ENCODE results near the gene LHFPL6.

LHFPL6 gene

GRCh38 chr13:39577838-39578491 is 25.0 kb downstream of the LHFPL6 start:
- TF ChIP-seq CTCF (IDR thresholded peaks at IDR 0.05), result no peak
- H3K27me3 ChIP-seq, result no peaks in the 10 kb centered on the region

GRCh38 chr13:39577203-39577602 is 25.8 kb downstream of the LHFPL6 start:
- Histone ChIP-seq H3K27ac (no peak overlapping the region), H3K9me3 (no peaks in the 10 kb centered on the region), H3K4me3 (ENCODE audit: low read depth in 1 of 2, low read length in 1 of 2) (no peak overlapping the region), H3K27me3 (no peaks in the 10 kb centered on the region), H3K4me1 (ENCODE audit: control insufficient read depth in 1 of 2, insufficient read depth in 1 of 2, low read depth in 1 of 2, low read length in 1 of 2) (no peaks in the 10 kb centered on the region), H3K36me3 (no peaks in the 10 kb centered on the region)
- no peak for TF ChIP-seq CTCF (IDR thresholded peaks at IDR 0.05)

More at GRCh38 chr13:39577838-39578491, 25.0 kb downstream of the LHFPL6 start:
- Histone ChIP-seq H3K4me3 (ENCODE audit: low read depth in 1 of 2, low read length in 1 of 2) (no peak overlapping the region), H3K27ac (no peak overlapping the region), H3K36me3 (no peaks in the 10 kb centered on the region), H3K9me3 (no peaks in the 10 kb centered on the region), H3K4me1 (ENCODE audit: control insufficient read depth in 1 of 2, insufficient read depth in 1 of 2, low read depth in 1 of 2, low read length in 1 of 2) (no peaks in the 10 kb centered on the region)

- Histone ChIP-seq H3K4me1 (ENCODE audit: control insufficient read depth in 1 of 2, insufficient read depth in 1 of 2, low read depth in 1 of 2, low read length in 1 of 2) (no peaks in the 10 kb centered on the region), H3K36me3 (no peaks in the 10 kb centered on the region), H3K27me3 (no peaks in the 10 kb centered on the region), H3K27ac (no peak overlapping the region), H3K4me3 (ENCODE audit: low read depth in 1 of 2, low read length in 1 of 2) (no peak overlapping the region), H3K9me3 (no peaks in the 10 kb centered on the region)
- no peak for TF ChIP-seq CTCF (IDR thresholded peaks at IDR 0.05)
Observed at GRCh38 chr13:39575641-39576238, 27.3 kb downstream of the LHFPL6 start.

- Histone ChIP-seq H3K36me3 (no peaks in the 10 kb centered on the region), H3K4me1 (ENCODE audit: control insufficient read depth in 1 of 2, insufficient read depth in 1 of 2, low read depth in 1 of 2, low read length in 1 of 2) (no peaks in the 10 kb centered on the region), H3K27ac (no peak overlapping the region), H3K9me3 (no peaks in the 10 kb centered on the region), H3K27me3 (no peaks in the 10 kb centered on the region), H3K4me3 (ENCODE audit: low read depth in 1 of 2, low read length in 1 of 2) (no peak overlapping the region)
- TF ChIP-seq CTCF (IDR thresholded peaks at IDR 0.05), result no peak
Observed at GRCh38 chr13:39571502-39572092, 31.4 kb downstream of the LHFPL6 start.

GRCh38 chr13:39567569-39567968 is 35.4 kb downstream of the LHFPL6 start:
- TF ChIP-seq CTCF (IDR thresholded peaks at IDR 0.05), result no peak
- Histone ChIP-seq H3K4me1 (ENCODE audit: control insufficient read depth in 1 of 2, insufficient read depth in 1 of 2, low read depth in 1 of 2, low read length in 1 of 2) (no peaks in the 10 kb centered on the region), H3K27ac (no peak overlapping the region), H3K9me3 (no peaks in the 10 kb centered on the region), H3K4me3 (ENCODE audit: low read depth in 1 of 2, low read length in 1 of 2) (no peak overlapping the region), H3K36me3 (no peaks in the 10 kb centered on the region), H3K27me3 (no peaks in the 10 kb centered on the region)
